ENCODE measurements around the gene BMP7.

The BMP7 gene

GRCh38 chr20:57234556-57235251, 31.7 kb downstream of the BMP7 start:
- no peaks in the 10 kb centered on the region for H3K9me3 ChIP-seq
- no peak for TF ChIP-seq CTCF (IDR thresholded peaks at IDR 0.05)
- no peak overlapping the region for H3K27ac ChIP-seq
- H3K4me1 ChIP-seq (ENCODE audit: control insufficient read depth in 1 of 2, insufficient read depth in 1 of 2, low read depth in 1 of 2, low read length in 1 of 2) = no peaks in the 10 kb centered on the region
- no peak overlapping the region for H3K4me3 ChIP-seq (ENCODE audit: low read depth in 1 of 2, low read length in 1 of 2)
- H3K27me3 ChIP-seq = peaks cover 27% of the 10 kb centered on the region
- H3K36me3 ChIP-seq = no peaks in the 10 kb centered on the region

DNA sequence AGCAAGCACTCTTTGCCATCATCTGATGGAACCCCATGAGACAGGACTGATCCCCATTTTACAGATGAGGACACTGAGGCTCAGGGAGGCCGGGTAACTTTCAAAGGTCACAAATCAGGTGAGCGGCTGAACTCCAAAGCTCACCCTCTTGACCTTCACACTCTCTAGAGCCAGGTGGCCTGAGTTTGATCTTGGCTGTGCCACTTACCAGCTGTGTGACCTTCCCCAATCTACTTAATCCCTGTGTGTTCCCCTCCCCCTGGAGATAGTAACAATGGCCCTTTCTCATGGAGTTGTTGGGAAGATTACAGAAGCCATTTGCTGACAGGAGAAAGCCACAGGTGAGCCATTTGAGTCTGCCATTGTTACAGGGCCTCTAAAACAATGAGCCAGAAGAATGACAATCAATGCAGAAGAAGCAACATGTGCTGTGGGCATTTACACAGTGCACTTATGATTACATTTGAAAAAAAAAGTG, 34.5 kb downstream of the BMP7 start:
- H3K4me1 ChIP-seq (ENCODE audit: control insufficient read depth in 1 of 2, insufficient read depth in 1 of 2, low read depth in 1 of 2, low read length in 1 of 2) = no peaks in the 10 kb centered on the region
- no peak overlapping the region for H3K27ac ChIP-seq
- no peaks in the 10 kb centered on the region for H3K9me3 ChIP-seq
- TF ChIP-seq CTCF (IDR thresholded peaks at IDR 0.05) = no peak
- H3K27me3 ChIP-seq = peaks cover 20% of the 10 kb centered on the region
- no peaks in the 10 kb centered on the region for H3K36me3 ChIP-seq
- H3K4me3 ChIP-seq (ENCODE audit: low read depth in 1 of 2, low read length in 1 of 2) = no peak overlapping the region

- Histone ChIP-seq H3K27me3 (peaks cover 12% of the 10 kb centered on the region), H3K27ac (no peak overlapping the region), H3K4me3 (ENCODE audit: low read depth in 1 of 2, low read length in 1 of 2) (no peak overlapping the region), H3K36me3 (no peaks in the 10 kb centered on the region), H3K4me1 (ENCODE audit: control insufficient read depth in 1 of 2, insufficient read depth in 1 of 2, low read depth in 1 of 2, low read length in 1 of 2) (no peaks in the 10 kb centered on the region), H3K9me3 (no peaks in the 10 kb centered on the region)
- TF ChIP-seq CTCF (IDR thresholded peaks at IDR 0.05) = no peak
Observed at GRCh38 chr20:57231161-57231560, 35.3 kb downstream of the BMP7 start.

DNA sequence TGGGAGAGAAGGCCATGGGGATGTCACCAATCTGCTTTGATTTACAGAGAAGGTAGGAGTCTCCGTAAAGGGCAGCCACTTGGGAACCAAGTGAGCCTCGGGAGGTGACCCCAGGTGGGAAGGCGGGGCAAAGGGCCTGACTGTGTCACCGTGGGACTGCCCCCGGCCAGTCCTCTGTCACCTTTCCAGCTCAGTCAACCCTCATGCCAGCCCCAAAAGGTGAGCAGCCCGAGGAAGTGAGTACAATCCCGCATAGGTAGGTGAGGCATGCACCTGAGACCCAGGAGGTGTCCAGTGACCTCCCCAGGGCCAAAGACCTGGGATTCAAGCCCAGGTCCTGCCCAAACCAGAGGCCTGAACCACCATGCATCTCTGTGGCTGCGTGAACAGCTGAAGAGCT, 36.2 kb downstream of the BMP7 start:
- Histone ChIP-seq H3K36me3 (no peaks in the 10 kb centered on the region), H3K27me3 (peaks cover 4% of the 10 kb centered on the region), H3K4me3 (ENCODE audit: low read depth in 1 of 2, low read length in 1 of 2) (no peak overlapping the region), H3K4me1 (ENCODE audit: control insufficient read depth in 1 of 2, insufficient read depth in 1 of 2, low read depth in 1 of 2, low read length in 1 of 2) (no peaks in the 10 kb centered on the region), H3K27ac (no peak overlapping the region), H3K9me3 (no peaks in the 10 kb centered on the region)
- no peak for TF ChIP-seq CTCF (IDR thresholded peaks at IDR 0.05)

DNA sequence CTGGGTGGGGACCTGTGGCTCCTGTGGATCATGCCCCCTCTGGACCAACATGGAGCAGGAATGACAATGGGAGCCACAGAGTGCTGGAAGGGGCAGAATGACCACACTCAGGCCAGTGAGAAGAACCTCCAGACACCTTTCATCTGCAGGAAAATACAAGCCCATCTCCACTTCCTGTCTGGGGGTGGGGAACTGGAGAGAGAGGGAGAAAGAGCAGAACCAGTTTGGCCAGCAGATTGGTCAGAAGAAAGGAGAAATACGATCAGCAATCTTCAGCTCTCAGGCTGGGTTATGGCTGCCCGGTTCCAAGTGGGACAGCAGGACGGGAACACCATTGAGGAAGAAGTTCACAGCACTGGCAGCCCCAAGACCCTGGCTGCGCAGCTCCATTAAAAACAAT, 37.0 kb downstream of the BMP7 start:
- no peaks in the 10 kb centered on the region for H3K9me3 ChIP-seq
- no peaks in the 10 kb centered on the region for H3K4me1 ChIP-seq (ENCODE audit: control insufficient read depth in 1 of 2, insufficient read depth in 1 of 2, low read depth in 1 of 2, low read length in 1 of 2)
- TF ChIP-seq CTCF (IDR thresholded peaks at IDR 0.05) = no peak
- no peak overlapping the region for H3K4me3 ChIP-seq (ENCODE audit: low read depth in 1 of 2, low read length in 1 of 2)
- peaks cover 4% of the 10 kb centered on the region for H3K27me3 ChIP-seq
- H3K36me3 ChIP-seq = no peaks in the 10 kb centered on the region
- no peak overlapping the region for H3K27ac ChIP-seq

Data from neutrophil (primary cell).